ENCODE data around the gene TAF8.

TAF8 gene

DNA sequence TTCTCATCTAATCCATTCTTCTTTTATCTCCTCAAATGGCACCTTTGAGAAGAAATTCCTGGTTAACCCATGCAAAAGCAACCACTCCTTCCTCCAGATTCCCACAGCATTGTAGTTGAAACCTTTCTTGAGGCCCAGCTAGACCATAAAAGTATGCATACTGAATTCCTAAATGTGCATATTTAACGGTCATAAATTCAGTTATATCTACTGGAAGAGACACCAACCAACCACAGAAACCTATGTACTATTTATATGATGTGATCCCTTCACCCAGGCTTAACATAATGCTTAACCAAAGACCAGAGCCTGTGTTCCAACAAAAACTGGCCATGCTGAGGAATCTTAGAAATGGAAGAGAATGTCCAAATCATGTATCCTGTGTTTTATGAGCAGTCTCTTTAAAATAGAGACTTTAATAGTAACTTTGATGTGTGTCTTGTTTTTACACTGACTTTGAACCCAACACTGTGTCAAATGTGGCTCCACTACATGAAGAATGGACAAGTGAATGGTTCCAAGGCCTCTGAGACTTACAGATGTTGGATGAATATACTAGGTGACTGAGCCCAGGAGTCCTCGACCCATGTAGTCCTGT, 11.4 kb upstream of the TAF8 start:
- H3K9ac ChIP-seq (ENCODE audit: low read depth, low read length): no peak overlapping the region
- H3K36me3 ChIP-seq (ENCODE audit: insufficient read depth, low read length): no peaks in the 10 kb centered on the region
- H3K4me1 ChIP-seq (ENCODE audit: insufficient read depth, low read length): peaks cover 3% of the 10 kb centered on the region; the same call in 1 of the 2 replicates
- no peaks in the 10 kb centered on the region for H3K9me3 ChIP-seq (ENCODE audit: control insufficient read depth, insufficient read depth, low read length)

DNA sequence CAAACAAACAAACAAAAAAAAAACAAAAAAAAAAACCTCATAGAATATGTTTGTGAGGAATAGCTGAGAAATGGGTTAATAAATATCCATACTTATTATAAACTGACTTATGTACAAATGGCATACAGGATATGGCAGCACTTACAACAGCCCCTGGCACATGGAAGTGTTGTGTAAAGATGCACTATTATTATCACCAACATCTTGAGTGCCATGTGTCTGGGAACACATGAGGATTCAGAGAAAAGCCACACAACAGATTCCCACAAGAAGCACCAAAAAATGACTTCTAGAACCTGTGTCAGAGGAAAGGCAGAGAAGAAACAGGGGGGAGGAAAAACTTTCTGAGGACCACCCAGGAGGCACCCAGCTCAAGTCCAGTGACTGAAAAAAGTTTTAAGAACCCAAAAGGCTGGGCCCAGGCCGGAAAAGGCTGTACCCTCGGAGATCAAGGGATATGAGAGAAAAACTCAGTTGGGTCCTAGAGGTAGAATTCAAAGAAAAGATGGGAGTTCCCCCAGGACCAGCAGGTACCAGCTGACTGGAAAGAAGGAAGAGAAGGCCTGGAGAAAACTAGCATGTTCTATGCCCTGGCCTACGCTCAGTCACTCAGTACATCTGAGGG, 9.4 kb upstream of the TAF8 start:
- H3K4me1 ChIP-seq (ENCODE audit: insufficient read depth, low read length): peaks cover 11% of the 10 kb centered on the region
- H3K36me3 ChIP-seq (ENCODE audit: insufficient read depth, low read length): no peaks in the 10 kb centered on the region
- no peak overlapping the region for H3K9ac ChIP-seq (ENCODE audit: low read depth, low read length)
- no peaks in the 10 kb centered on the region for H3K9me3 ChIP-seq (ENCODE audit: control insufficient read depth, insufficient read depth, low read length)

DNA sequence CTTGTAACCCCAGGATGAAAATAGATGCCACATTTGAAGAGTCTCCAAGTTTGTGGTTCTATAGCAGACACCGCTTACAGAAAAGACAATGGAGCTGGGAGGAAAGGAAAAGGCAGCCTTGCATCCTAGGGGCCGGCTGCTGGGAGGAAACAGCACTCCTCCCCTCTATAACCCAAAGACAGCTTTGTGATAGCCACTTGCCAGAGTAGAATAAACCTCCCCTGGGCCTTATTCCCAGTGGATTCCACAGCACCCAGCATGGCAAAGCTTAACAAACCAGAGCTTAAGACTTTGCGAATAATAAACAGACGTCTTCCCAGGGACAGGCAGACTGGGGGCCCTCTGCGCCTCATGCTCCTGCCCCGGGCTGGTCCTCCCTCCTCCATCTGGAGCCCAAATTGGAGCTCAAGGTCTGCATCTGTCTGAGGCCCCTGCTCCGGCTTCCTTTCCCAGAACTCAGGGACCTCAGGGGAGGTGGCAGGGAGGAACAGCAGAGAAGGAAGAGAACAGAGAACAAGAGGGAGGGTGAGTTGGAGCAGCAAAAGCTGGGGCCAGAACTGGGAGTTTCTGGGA, 8.8 kb upstream of the TAF8 start:
- H3K9me3 ChIP-seq (ENCODE audit: control insufficient read depth, insufficient read depth, low read length): no peaks in the 10 kb centered on the region
- no peak overlapping the region for H3K9ac ChIP-seq (ENCODE audit: low read depth, low read length)
- peaks cover 17% of the 10 kb centered on the region for H3K4me1 ChIP-seq (ENCODE audit: insufficient read depth, low read length)
- H3K36me3 ChIP-seq (ENCODE audit: insufficient read depth, low read length): no peaks in the 10 kb centered on the region

DNA sequence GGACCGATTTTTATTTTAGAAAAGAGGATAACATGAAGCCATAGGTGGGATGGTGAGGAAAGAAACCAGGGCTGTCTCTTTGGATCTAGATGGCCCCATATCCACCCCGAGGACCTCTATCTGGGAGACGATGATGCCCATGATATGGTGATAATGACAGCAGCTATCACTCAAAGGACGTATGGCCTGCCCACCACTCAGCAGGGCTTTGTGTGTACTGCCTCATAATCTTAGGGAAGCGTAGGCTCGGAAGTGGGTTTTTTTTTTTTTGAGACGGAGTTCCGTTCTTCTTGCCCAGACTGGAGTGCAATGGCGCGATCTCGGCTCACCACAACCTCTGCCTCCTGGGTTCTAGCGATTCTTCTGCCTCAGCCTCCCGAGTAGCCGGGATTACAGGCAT, 8.2 kb upstream of the TAF8 start:
- Histone ChIP-seq H3K9me3 (ENCODE audit: control insufficient read depth, insufficient read depth, low read length) (no peaks in the 10 kb centered on the region), H3K9ac (ENCODE audit: low read depth, low read length) (no peak overlapping the region)

DNA sequence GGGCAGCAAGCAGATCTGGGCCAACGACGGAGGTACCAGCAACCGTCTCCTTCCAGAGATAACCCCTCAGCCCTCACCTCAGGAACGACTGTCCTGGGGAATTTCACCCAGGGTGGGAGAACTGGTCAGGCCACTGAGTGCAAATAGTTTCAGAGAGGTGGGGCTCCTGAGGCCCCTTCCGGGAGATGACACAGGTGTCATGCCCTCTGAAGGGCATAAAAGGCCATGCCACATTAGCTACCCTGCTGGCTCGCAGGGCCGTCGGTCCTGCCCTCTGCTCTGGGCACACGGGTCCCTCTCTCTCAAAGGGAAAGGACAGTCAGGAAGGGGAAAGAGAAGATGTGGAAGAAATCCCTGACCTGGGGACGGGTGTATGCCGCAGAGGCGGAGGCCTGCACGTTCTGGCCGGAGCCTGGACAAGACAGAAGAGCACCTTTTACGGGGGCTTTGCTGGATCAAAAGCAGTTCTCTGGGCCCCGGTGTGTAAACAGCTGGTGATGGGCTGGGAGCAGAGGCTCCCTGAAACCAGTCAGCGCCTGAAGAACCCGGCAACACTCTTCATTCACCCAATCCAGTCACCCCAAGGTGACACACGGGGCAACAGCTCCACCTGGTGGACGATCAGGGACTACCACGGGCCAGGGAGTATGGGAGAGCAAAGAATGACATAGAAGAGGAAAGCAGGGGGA, 6.4 kb upstream of the TAF8 start:
- no peaks in the 10 kb centered on the region for H3K9me3 ChIP-seq (ENCODE audit: control insufficient read depth, insufficient read depth, low read length)
- H3K9ac ChIP-seq (ENCODE audit: low read depth, low read length): peak overlapping the region; percentile 18; the same call in 1 of the 2 replicates
- H3K36me3 ChIP-seq (ENCODE audit: insufficient read depth, low read length): no peaks in the 10 kb centered on the region
- H3K4me1 ChIP-seq (ENCODE audit: insufficient read depth, low read length): peaks cover 17% of the 10 kb centered on the region

More for the DNA sequence above, 8.2 kb upstream of the TAF8 start:
- H3K4me1 ChIP-seq (ENCODE audit: insufficient read depth, low read length): peaks cover 17% of the 10 kb centered on the region
- no peaks in the 10 kb centered on the region for H3K36me3 ChIP-seq (ENCODE audit: insufficient read depth, low read length)

DNA sequence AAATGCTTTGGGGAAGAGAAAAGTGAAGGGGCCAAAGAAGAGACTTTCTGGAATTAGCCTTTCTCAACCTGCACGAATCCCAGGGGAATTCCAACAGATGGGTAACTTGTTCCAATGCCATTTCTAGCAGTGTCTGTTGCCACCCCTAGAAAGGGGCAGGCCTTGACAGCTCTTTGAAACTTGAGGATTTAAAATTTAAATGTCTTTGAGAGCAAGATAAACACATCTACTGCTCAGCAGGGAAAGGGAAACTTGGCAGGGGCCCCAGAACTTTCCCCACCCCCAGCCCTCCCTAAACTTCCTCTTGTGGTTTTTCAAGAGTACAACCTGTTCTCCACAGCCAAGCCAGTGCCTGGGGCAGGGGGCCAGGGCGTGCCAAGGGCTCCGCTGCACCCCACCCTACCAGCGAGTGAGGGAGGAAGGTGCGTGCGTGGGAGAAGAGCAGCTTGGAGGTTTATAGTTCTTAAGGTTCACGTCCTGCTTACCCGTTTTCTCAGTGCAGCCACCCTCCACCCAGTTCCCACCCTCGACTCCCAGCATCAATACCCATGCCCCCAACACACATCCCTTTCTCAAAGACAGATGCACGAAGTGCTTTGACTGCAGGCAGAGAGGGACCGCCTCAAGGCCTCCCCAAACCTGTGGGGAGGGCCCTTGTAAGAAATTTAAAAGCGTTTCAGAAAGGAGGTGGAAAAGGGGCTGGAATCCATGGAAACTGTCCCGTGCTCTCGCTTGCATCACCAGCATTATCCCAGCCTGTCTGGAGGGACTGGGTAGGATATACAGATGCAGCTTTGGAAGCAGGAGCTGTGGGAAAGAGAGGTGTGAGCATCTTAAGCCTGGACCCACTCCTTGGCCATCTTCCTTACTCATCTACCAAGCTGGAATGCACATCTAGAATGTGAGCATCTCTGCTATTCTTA, 4.5 kb upstream of the TAF8 start:
- Histone ChIP-seq H3K36me3 (ENCODE audit: insufficient read depth, low read length) (no peaks in the 10 kb centered on the region), H3K9ac (ENCODE audit: low read depth, low read length) (no peak overlapping the region), H3K4me1 (ENCODE audit: insufficient read depth, low read length) (peaks cover 22% of the 10 kb centered on the region)

DNA sequence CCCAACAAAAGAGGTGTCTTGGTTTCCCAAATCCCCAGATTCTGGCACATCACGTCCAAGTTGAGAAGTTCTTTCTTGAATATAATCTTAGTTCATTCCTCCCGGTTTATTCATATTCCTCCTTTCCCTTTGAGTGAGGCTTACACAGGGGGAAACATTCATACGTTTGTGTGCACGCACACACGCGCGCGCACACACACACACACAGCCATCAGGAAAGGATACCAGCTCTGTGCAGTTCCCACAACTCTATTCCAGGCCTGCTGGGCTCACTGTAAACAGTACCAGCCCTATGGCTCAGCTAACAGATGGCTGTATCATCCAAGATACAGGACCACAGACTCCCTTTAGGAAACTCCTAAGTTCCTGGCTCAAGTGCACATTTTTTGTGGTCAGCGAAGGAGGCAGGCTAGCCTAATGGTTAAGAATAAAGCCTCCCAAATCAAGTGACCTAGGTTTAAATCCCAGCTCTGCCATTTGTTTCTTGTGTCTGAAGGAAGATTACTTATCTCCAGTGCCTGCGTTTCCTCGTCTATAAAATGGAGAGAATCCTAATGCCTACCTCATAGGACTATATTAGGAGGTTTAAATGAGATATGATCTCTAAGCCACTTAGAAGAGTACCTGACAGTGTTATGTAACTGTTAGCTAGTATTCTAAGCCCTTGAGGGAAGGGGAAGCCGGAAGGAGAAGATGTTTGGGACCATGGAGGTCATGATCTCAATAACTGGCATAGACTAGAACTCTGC, 3.7 kb upstream of the TAF8 start:
- Histone ChIP-seq H3K36me3 (ENCODE audit: insufficient read depth, low read length) (no peaks in the 10 kb centered on the region), H3K9me3 (ENCODE audit: control insufficient read depth, insufficient read depth, low read length) (no peaks in the 10 kb centered on the region), H3K4me1 (ENCODE audit: insufficient read depth, low read length) (peaks cover 19% of the 10 kb centered on the region), H3K9ac (ENCODE audit: low read depth, low read length) (no peak overlapping the region)

More for the DNA sequence above, 4.5 kb upstream of the TAF8 start:
- no peaks in the 10 kb centered on the region for H3K9me3 ChIP-seq (ENCODE audit: control insufficient read depth, insufficient read depth, low read length)

DNA sequence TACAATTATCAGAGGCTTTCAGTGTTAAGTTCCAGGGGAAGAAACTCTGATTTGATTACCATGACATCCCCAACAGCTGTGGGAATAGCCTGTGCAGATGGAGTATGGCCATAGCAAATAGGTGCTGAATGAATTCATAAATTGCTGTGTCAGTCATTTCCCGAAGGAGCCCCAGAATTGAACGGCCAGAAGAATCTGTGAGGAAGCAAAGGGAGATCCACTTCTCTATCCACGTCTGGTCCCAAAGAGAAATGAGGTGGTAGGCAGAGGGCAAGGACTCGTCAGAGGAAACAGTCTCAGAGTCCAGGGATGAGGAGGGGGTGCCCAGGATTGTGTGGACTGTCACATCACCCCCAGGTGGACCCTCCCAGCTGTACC, 3.1 kb upstream of the TAF8 start:
- Histone ChIP-seq H3K9me3 (ENCODE audit: control insufficient read depth, insufficient read depth, low read length) (no peaks in the 10 kb centered on the region), H3K36me3 (ENCODE audit: insufficient read depth, low read length) (no peaks in the 10 kb centered on the region), H3K4me1 (ENCODE audit: insufficient read depth, low read length) (peaks cover 19% of the 10 kb centered on the region), H3K9ac (ENCODE audit: low read depth, low read length) (no peak overlapping the region)

DNA sequence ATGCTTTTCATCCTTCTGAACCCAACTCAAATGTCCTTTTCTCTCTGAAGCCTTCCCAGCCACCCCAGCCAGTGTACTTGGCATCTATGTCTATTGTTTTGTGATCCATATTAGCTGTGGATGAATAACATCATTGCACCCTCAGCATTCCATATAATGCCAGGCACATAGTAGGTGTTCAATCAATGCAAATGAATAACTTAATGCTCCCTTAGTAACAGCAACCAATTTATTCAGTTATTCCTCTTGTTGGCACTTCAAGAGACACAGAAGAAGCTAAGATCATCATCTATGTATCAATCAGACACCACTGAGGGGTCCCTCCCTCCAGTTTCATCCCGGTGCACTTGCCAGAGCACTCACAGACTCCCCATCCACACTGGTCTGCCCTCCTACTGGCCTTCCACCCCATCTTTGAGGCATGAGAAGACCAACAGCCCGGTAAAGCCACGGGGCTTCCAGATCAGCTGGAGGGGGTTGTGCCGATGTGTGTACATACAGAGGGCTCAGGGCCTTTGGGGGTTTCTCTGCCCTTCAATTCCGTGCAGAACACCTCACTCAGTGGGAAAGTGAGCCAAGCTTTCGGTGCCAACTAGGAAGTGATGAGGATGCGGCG, 2.4 kb upstream of the TAF8 start:
- Histone ChIP-seq H3K36me3 (ENCODE audit: insufficient read depth, low read length) (peaks cover 3% of the 10 kb centered on the region; the same call in 1 of the 2 replicates), H3K9me3 (ENCODE audit: control insufficient read depth, insufficient read depth, low read length) (no peaks in the 10 kb centered on the region), H3K9ac (ENCODE audit: low read depth, low read length) (peak overlapping the region; percentile 100), H3K4me1 (ENCODE audit: insufficient read depth, low read length) (peaks cover 19% of the 10 kb centered on the region)

DNA sequence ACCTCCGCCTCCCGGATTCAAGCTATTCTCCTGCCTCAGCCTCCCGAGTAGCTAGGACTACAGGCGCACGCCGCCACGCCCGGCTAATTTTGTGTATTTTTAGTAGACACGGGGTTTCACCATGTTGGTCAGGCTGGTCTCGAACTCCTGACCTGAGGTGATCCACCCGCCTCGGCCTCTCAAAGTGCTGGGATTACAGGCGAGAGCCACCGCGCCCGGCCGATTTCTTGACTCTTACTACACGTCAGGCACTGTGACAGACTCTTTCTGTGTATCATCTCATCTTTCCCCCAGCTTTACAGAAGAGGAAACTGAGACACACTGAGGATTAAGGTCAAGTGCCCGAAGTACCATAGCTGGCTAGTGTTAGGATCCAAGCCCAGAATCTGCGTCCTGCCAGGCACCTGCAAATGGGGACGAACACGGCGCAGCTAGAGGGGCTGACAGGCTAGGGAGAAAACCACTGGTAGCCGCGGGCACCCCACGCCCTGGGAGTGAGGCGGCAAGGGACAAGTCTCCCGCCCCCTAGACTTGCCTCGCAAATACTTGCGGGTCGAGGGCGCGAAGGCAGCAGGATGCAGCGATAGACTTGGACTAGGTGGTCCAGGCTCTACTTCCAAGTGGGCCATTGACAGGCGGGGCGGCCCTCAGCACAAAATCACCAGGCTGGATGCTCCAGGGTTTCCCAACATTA, 1.1 kb upstream of the TAF8 start:
- no peaks in the 10 kb centered on the region for H3K9me3 ChIP-seq (ENCODE audit: control insufficient read depth, insufficient read depth, low read length)
- H3K36me3 ChIP-seq (ENCODE audit: insufficient read depth, low read length): peaks cover 3% of the 10 kb centered on the region; the same call in 1 of the 2 replicates
- H3K9ac ChIP-seq (ENCODE audit: low read depth, low read length): peak overlapping the region; percentile 100; the same call in 1 of the 2 replicates
- H3K4me1 ChIP-seq (ENCODE audit: insufficient read depth, low read length): peaks cover 19% of the 10 kb centered on the region

DNA sequence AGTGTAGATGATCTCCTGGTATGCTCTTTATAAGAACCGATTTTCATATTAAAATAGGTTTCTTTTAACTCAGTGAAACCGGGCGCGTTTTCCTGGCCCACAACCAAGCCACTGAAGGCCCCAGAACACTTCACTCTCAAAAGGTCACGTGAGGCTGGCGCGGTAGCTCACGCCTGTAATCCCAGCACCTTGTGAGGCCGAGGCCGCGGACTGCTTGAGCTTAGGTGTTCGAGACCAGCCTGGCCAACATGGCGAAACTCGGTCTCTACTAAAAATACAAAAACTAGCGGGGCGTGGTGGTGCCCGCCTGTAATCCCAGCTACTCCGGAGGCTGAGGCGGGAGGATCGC, 402 bp upstream of the TAF8 start:
- peaks cover 19% of the 10 kb centered on the region for H3K4me1 ChIP-seq (ENCODE audit: insufficient read depth, low read length)
- peak overlapping the region; percentile 100; the same call in 1 of the 2 replicates for H3K9ac ChIP-seq (ENCODE audit: low read depth, low read length)
- H3K36me3 ChIP-seq (ENCODE audit: insufficient read depth, low read length): peaks cover 3% of the 10 kb centered on the region; the same call in 1 of the 2 replicates
- no peaks in the 10 kb centered on the region for H3K9me3 ChIP-seq (ENCODE audit: control insufficient read depth, insufficient read depth, low read length)

DNA sequence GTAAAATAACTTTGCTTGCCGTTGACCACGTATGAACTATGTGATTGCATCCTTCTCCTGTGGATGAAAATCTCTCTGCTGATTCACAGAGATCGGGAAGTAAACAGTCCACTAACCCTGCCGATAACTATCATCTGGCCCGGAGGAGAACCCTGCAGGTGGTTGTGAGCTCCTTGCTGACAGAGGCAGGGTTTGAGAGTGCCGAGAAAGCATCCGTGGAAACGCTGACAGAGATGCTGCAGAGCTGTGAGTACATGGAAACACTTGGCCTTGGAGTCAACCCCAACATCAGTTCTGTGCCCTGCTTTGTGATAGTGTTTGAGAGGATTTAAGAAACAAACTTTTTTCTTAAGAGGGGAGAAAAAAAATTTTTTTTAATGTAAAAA, 937 bp downstream of the TAF8 start:
- H3K9me3 ChIP-seq (ENCODE audit: control insufficient read depth, insufficient read depth, low read length): no peaks in the 10 kb centered on the region
- peak overlapping the region; percentile 100 for H3K9ac ChIP-seq (ENCODE audit: low read depth, low read length)
- peaks cover 8% of the 10 kb centered on the region for H3K4me1 ChIP-seq (ENCODE audit: insufficient read depth, low read length)
- H3K36me3 ChIP-seq (ENCODE audit: insufficient read depth, low read length): peaks cover 3% of the 10 kb centered on the region; the same call in 1 of the 2 replicates

DNA sequence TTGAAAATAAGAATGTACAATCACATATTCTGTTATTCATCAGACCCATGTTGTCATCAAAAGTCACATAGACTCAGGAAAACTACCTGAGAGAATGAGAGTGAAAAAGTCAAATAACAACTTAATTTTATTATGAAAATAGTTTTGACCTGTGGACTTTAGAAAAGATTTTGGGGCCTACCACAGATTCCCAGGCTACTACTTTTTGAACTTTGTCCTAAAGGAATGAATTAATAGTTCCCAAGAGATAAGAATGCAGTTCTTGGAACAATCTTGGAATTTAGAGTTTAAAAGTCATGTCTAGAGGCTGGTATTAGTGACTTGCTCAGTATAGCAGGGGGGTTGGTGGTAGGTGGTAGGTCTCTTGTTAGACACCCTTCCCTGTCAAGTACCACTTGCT, 3.3 kb downstream of the TAF8 start:
- H3K9me3 ChIP-seq (ENCODE audit: control insufficient read depth, insufficient read depth, low read length): no peaks in the 10 kb centered on the region; the same call in 1 of the 2 replicates
- H3K4me1 ChIP-seq (ENCODE audit: insufficient read depth, low read length): peaks cover 5% of the 10 kb centered on the region
- H3K9ac ChIP-seq (ENCODE audit: low read depth, low read length): no peak overlapping the region
- H3K36me3 ChIP-seq (ENCODE audit: insufficient read depth, low read length): peaks cover 3% of the 10 kb centered on the region

Measured in ES-I3 (cell line).